Endothelial cell of umbilical vein (primary cell): Measurements from ENCODE around the gene SYTL5. TPM values are rescaled to one million over a fixed set of nuclear protein-coding genes. Genes with fewer than 3 reads are reported as not detected.

Experiments
- BruUV-seq: library from RNA; stranded (reverse); fragments of 400-500 nt; replicated peaks from 2 replicates; lab custom pipeline; 2021; lab: Mats Ljungman, UMichigan
- CTCF ChIA-PET: fragments of 300-600, 350-600 bp; sonication (Branson Sonifier 250); formaldehyde crosslinking; loops from one replicate; lab custom pipeline; 2021; ENCODE audit warnings: antibody characterized with exemption, inconsistent platforms; lab: Charles Lee
- POLR2A ChIA-PET: fragments of 300-600, 350-600 bp; sonication (Branson Sonifier 250); formaldehyde crosslinking; loops from one replicate; lab custom pipeline; 2021; ENCODE audit warnings: antibody characterized with exemption, inconsistent platforms; lab: Charles Lee
- DNase-seq: peaks from one replicate; pipeline ENCODE4 v3.0.0-alpha.2; 2011; ENCODE audit warnings: low read depth, low spot score
- FAIRE-seq: peaks from 2 replicates; lab custom pipeline; 2011; peaks lifted over from hg19 to GRCh38; lab: Jason Lieb, UNC
- H2AFZ ChIP-seq: 2 replicates; pipeline ENCODE4 v1.6.0; 2012; ENCODE audit warnings: low read depth, low read length, control low read depth, inconsistent platforms
- H3K27ac ChIP-seq: 2 replicates; pipeline ENCODE4 v1.5.1; 2011; ENCODE audit warnings: low read depth, mild to moderate bottlenecking, control low read depth, low read length, moderate library complexity; ENCODE audit not compliant: insufficient read depth
- H3K27me3 ChIP-seq, 2 experiments: 2 replicates each; pipeline versions ENCODE4 v1.6.0 to v1.6.1; 2011; ENCODE audit warnings: low read length in 2 of 2, mixed read lengths in 1 of 2; ENCODE audit not compliant: control insufficient read depth in 2 of 2, insufficient read depth in 2 of 2
- H3K36me3 ChIP-seq, 2 experiments: 2 replicates in 1 of 2; 3 replicates in 1 of 2; pipeline ENCODE4 v1.5.1; 2011; ENCODE audit warnings: low read length in 2 of 2, mild to moderate bottlenecking in 1 of 2, moderate library complexity in 1 of 2; ENCODE audit not compliant: control insufficient read depth in 2 of 2, insufficient read depth in 2 of 2; ENCODE audit errors: extremely low read depth in 1 of 2
- H3K4me1 ChIP-seq: 3 replicates; pipeline ENCODE4 v1.5.1; 2011; ENCODE audit warnings: mild to moderate bottlenecking, low read length; ENCODE audit not compliant: control insufficient read depth, insufficient read depth; ENCODE audit errors: extremely low read depth
- H3K4me2 ChIP-seq: 2 replicates; pipeline ENCODE4 v1.6.1; 2011; ENCODE audit warnings: low read length, control low read depth, mixed read lengths; ENCODE audit not compliant: insufficient read depth
- H3K4me3 ChIP-seq, 3 experiments: fragments of 200-600 bp in 1 of 3; sonication (generic), shearing (Covaris generic) in 1 of 3; replicated peaks in 1 of 3; 2 replicates each; pipeline ENCODE4 v1.5.1; 2011 to 2016; ENCODE audit warnings: control low read depth in 3 of 3, low read length in 3 of 3, mild to moderate bottlenecking in 2 of 3, inconsistent platforms in 1 of 3, low read depth in 1 of 3, moderate library complexity in 1 of 3; ENCODE audit not compliant: insufficient read depth in 1 of 3
- H3K79me2 ChIP-seq: 2 replicates; pipeline ENCODE4 v1.6.0; 2012; ENCODE audit warnings: low read length, inconsistent platforms; ENCODE audit not compliant: control insufficient read depth, insufficient read depth
- H3K9ac ChIP-seq: replicated peaks from 2 replicates; pipeline ENCODE3; 2011; ENCODE audit warnings: low read length, control low read depth; ENCODE audit not compliant: insufficient read depth; ENCODE audit errors: extremely low read depth
- H3K9me1 ChIP-seq: replicated peaks from 3 replicates; pipeline ENCODE4 v1.6.0; 2011; ENCODE audit warnings: mild to moderate bottlenecking, low read length; ENCODE audit not compliant: control insufficient read depth, insufficient read depth; ENCODE audit errors: extremely low read depth
- H3K9me3 ChIP-seq: replicated peaks from 2 replicates; pipeline ENCODE4 v1.5.1; 2012; ENCODE audit warnings: low read length, inconsistent platforms; ENCODE audit not compliant: control insufficient read depth, insufficient read depth
- H4K20me1 ChIP-seq: replicated peaks from 2 replicates; pipeline ENCODE3; 2011; ENCODE audit warnings: mild to moderate bottlenecking, low read length; ENCODE audit not compliant: control insufficient read depth, insufficient read depth; ENCODE audit errors: extremely low read depth
- CTCF ChIP-seq, 2 donors: IDR thresholded peaks; 1 replicate in 1 of 2; 2 replicates in 1 of 2; pipeline ENCODE4 v1.5.1; 2011; ENCODE audit warnings: low read length in 2 of 2, mild to moderate bottlenecking in 2 of 2, moderate library complexity in 2 of 2, control low read depth in 1 of 2, inconsistent platforms in 1 of 2, low read depth in 1 of 2; ENCODE audit not compliant: insufficient read depth in 1 of 2; ENCODE audit errors: extremely low read depth in 1 of 2
- EZH2 ChIP-seq: IDR thresholded peaks from 2 replicates; pipeline ENCODE4 v1.6.1; 2012; ENCODE audit warnings: borderline replicate concordance, low read depth, mild to moderate bottlenecking, moderate library complexity, low read length, inconsistent platforms; ENCODE audit not compliant: severe bottlenecking
- FOS ChIP-seq: IDR thresholded peaks from 2 replicates; pipeline ENCODE4 v1.6.1; 2011; ENCODE audit warnings: mild to moderate bottlenecking, low read length, moderate library complexity, borderline replicate concordance; ENCODE audit not compliant: insufficient read depth
- GATA2 ChIP-seq: IDR thresholded peaks from 2 replicates; pipeline ENCODE4 v1.7.0; 2011; ENCODE audit warnings: low read depth, mild to moderate bottlenecking, moderate library complexity, mixed read lengths, low read length; ENCODE audit not compliant: insufficient read length, insufficient read depth
- JUN ChIP-seq: IDR thresholded peaks from 2 replicates; pipeline ENCODE4 v1.6.1; 2011; ENCODE audit warnings: borderline replicate concordance, low read depth; ENCODE audit not compliant: insufficient read length, insufficient read depth
- MAX ChIP-seq: IDR thresholded peaks from 2 replicates; pipeline ENCODE4 v1.6.1; 2011; ENCODE audit not compliant: insufficient read depth, insufficient read length
- MYC ChIP-seq: IDR thresholded peaks from one replicate; pipeline ENCODE4 v1.6.1; 2011; ENCODE audit warnings: mild to moderate bottlenecking, low read depth, low read length
- POLR2A ChIP-seq: IDR thresholded peaks from 2 replicates; pipeline ENCODE4 v1.6.1; 2012; ENCODE audit warnings: low read depth, mild to moderate bottlenecking, control low read depth, low read length
- POLR2AphosphoS5 ChIP-seq: IDR thresholded peaks from 2 replicates; pipeline ENCODE4 v1.6.1; 2012; ENCODE audit warnings: low read depth, mild to moderate bottlenecking, control low read depth, low read length, moderate library complexity; ENCODE audit not compliant: insufficient read depth
- dilution Hi-C: fragments of 300-500 bp; cut with MboI; formaldehyde crosslinking; loops from one replicate; pipeline ENCODE4 v1.15.0; 2019; ENCODE audit warnings: low sequenced_read_pairs; ENCODE audit not compliant: extremely low pct_ligation_motif_present
- intact Hi-C: fragments of 100-400 bp; cut with micrococcal nuclease; formaldehyde crosslinking; loops from one replicate; pipeline ENCODE4 v1.10.0; 2022
- polyA plus RNA-seq, 4 experiments: library from polyadenylated mRNA; depleted of rRNA in 3 of 4; stranded (reverse) in 3 of 4; unstranded in 1 of 4; fragments of >200 nt; gene quantifications; 2 replicates each; pipeline versions ENCODE4 v1.2.1 to v1.2.3, GENCODE V29; 2011 to 2012; ENCODE audit warnings: missing spikeins in 1 of 4
- total RNA-seq: library from RNA; stranded (reverse); gene quantifications from 2 replicates; pipeline ENCODE4 v1.2.3, GENCODE V29; 2021

The SYTL5 gene
- total and polyA plus RNA-seq, 2 donors (not counting 3 experiments of a cell fraction or from before 2014, with no cell fraction given) = 0.01 TPM; not detected in 1

GRCh38 chrX:38102240-38102639 is 95.9 kb downstream of the SYTL5 start:
- dilution Hi-C loops (no loop called here), intact Hi-C loops (no loop called here)
- no peaks in the 10 kb centered on the region for H3K9me3 ChIP-seq
- TF ChIP-seq EZH2 = no peak
- no peak for TF ChIP-seq POLR2AphosphoS5
- no peak for TF ChIP-seq JUN
- no peak for TF ChIP-seq MYC
- no peak for TF ChIP-seq POLR2A
- no peak for TF ChIP-seq CTCF (IDR thresholded peaks at IDR 0.05; ENCODE audit: extremely low read depth in 1 of 2, insufficient read depth in 1 of 2, low read depth in 1 of 2, low read length in 2 of 2)
- no peak for TF ChIP-seq GATA2
- TF ChIP-seq FOS = no peak
- no peak for TF ChIP-seq MAX
- no peaks in the 10 kb centered on the region for H3K27me3 ChIP-seq
- no peaks in the 10 kb centered on the region for H3K79me2 ChIP-seq
- ChIA-PET CTCF (no interaction called here), POLR2A (no interaction called here)
- H3K9ac ChIP-seq = no peak overlapping the region
- no peak overlapping the region for H3K27ac ChIP-seq
- DNase-seq (no peak), FAIRE-seq (no peak)
- H3K36me3 ChIP-seq = no peaks in the 10 kb centered on the region
- no peaks in the 10 kb centered on the region for H3K4me1 ChIP-seq
- no peak overlapping the region for H3K4me2 ChIP-seq
- no peaks in the 10 kb centered on the region for H3K9me1 ChIP-seq
- BruUV-seq = no TSS peak
- no peaks in the 10 kb centered on the region for H4K20me1 ChIP-seq
- no peak overlapping the region for H3K4me3 ChIP-seq
- no peak overlapping the region for H2AFZ ChIP-seq
